HG03196 (cell line): ENCODE measurements around the gene ANKRD26.
"Not testable (repeated sequence)": the region's sequence is repeated elsewhere in the genome, so short reads cannot be mapped to it uniquely, and the experiment has no call there.

Experiments
- ATAC-seq: cut with Tn5 transposase; IDR thresholded peaks from one replicate; pipeline ENCODE4 v1.9.1; 2021; ENCODE audit not compliant: unreplicated experiment

The ANKRD26 gene

GRCh38 chr10:27099916-27100812 lies at the start of gene ANKRD26:
Gene ANKRD26 (minus strand): TSS chr10:27100494. CDS start chr10:27100326, 168 bp downstream.
- ATAC-seq = peak; percentile 74

- no peak for ATAC-seq
Observed at GRCh38 chr10:27147701-27148100, 47.4 kb upstream of the ANKRD26 start.

GRCh38 chr10:27145937-27146336 lies 45.6 kb upstream of the ANKRD26 start:
- ATAC-seq = no peak

- ATAC-seq = no peak
Observed at GRCh38 chr10:27143686-27144085, 43.4 kb upstream of the ANKRD26 start.

GRCh38 chr10:27138277-27138676 lies 38.0 kb upstream of the ANKRD26 start:
- ATAC-seq = no peak

- no peak for ATAC-seq
Observed at GRCh38 chr10:27134371-27134770, 34.1 kb upstream of the ANKRD26 start.

- no peak for ATAC-seq
Observed at GRCh38 chr10:27108165-27108564, 7.9 kb upstream of the ANKRD26 start.

- ATAC-seq = no peak
Observed at GRCh38 chr10:27104919-27105318, 4.6 kb upstream of the ANKRD26 start.

GRCh38 chr10:27100813-27101347 lies 586 bp upstream of the ANKRD26 start:
- no peak for ATAC-seq

GRCh38 chr10:27099448-27099847 lies 846 bp downstream of the ANKRD26 start:
- no peak for ATAC-seq

GRCh38 chr10:27088119-27089044 lies 11.9 kb downstream of the ANKRD26 start:
- no peak for ATAC-seq

GRCh38 chr10:27072436-27073114 lies 27.7 kb downstream of the ANKRD26 start:
- no peak for ATAC-seq

- ATAC-seq = no peak
Observed at GRCh38 chr10:27068217-27068891, 31.9 kb downstream of the ANKRD26 start.

GRCh38 chr10:27065084-27065483 lies 35.2 kb downstream of the ANKRD26 start:
- ATAC-seq = no peak

- ATAC-seq = no peak
Observed at GRCh38 chr10:27052656-27053055, 47.6 kb downstream of the ANKRD26 start.

GRCh38 chr10:27045247-27045646 lies 55.0 kb downstream of the ANKRD26 start:
- ATAC-seq = not testable (repeated sequence)

- ATAC-seq = no peak
Observed at GRCh38 chr10:27041196-27041595, 59.1 kb downstream of the ANKRD26 start.

GRCh38 chr10:27038168-27038567 lies 62.1 kb downstream of the ANKRD26 start:
- no peak for ATAC-seq

- no peak for ATAC-seq
Observed at GRCh38 chr10:27035163-27035562, 65.1 kb downstream of the ANKRD26 start.

- no peak for ATAC-seq
Observed at GRCh38 chr10:27030060-27030459, 70.2 kb downstream of the ANKRD26 start.
